MM.1S (cell line): Measurements from ENCODE around the gene FHIT.

Source experiments
- EZH2 ChIP-seq: fragments of 300-600 bp; sonication (generic); optimal IDR thresholded peaks from 2 replicates; pipeline ENCODE3; 2017; ENCODE audit warnings: low read depth, mild to moderate bottlenecking, antibody characterized with exemption, low read length, mixed read lengths
- EZH2phosphoT487 ChIP-seq: fragments of 300-600 bp; sonication (generic); IDR thresholded peaks from 2 replicates; pipeline ENCODE4 v1.6.1; 2018; ENCODE audit warnings: antibody characterized with exemption, low read length
- TF ChIP-seq, protein P1 (sequence below): fragments of 300-600 bp; sonication (generic); IDR thresholded peaks from 2 replicates; pipeline ENCODE4 v1.5.1; 2016; ENCODE audit warnings: antibody characterized with exemption, low read length, mixed read lengths

- TF ChIP-seq EZH2phosphoT487 (no peak), EZH2 (no peak)
- TF ChIP-seq, protein P1, sequence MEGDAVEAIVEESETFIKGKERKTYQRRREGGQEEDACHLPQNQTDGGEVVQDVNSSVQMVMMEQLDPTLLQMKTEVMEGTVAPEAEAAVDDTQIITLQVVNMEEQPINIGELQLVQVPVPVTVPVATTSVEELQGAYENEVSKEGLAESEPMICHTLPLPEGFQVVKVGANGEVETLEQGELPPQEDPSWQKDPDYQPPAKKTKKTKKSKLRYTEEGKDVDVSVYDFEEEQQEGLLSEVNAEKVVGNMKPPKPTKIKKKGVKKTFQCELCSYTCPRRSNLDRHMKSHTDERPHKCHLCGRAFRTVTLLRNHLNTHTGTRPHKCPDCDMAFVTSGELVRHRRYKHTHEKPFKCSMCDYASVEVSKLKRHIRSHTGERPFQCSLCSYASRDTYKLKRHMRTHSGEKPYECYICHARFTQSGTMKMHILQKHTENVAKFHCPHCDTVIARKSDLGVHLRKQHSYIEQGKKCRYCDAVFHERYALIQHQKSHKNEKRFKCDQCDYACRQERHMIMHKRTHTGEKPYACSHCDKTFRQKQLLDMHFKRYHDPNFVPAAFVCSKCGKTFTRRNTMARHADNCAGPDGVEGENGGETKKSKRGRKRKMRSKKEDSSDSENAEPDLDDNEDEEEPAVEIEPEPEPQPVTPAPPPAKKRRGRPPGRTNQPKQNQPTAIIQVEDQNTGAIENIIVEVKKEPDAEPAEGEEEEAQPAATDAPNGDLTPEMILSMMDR: no peak
Observed at GRCh38 chr3:60513241-60513640, 738.0 kb downstream of the FHIT start.
